H1 (cell line): ENCODE results near the gene CCDC71L. TPM values are rescaled to one million over a fixed set of nuclear protein-coding genes. Genes with fewer than 3 reads are reported as not detected.

ENCODE experiments used
- CBX8 ChIP-seq: fragments of 300-800, 300-1000 bp; sonication (generic); IDR thresholded peaks from 2 replicates; pipeline ENCODE4 v1.7.1; 2016; ENCODE audit warnings: low read depth, low read length, borderline replicate concordance
- CTBP2 ChIP-seq: IDR thresholded peaks from 2 replicates; pipeline ENCODE4 v1.7.0; 2011; ENCODE audit warnings: borderline replicate concordance, mild to moderate bottlenecking, moderate library complexity, mixed read lengths, low read length; ENCODE audit not compliant: insufficient read depth, insufficient read length
- EP300 ChIP-seq, 2 experiments: IDR thresholded peaks; 1 replicate in 1 of 2; 2 replicates in 1 of 2; pipeline ENCODE4 v1.6.1; 2011 to 2012; ENCODE audit warnings: low read depth in 2 of 2, low read length in 2 of 2, mild to moderate bottlenecking in 2 of 2, borderline replicate concordance in 1 of 2, inconsistent platforms in 1 of 2, moderate library complexity in 1 of 2
- HDAC6 ChIP-seq: IDR thresholded peaks from one replicate; pipeline ENCODE4 v1.7.1; 2012; ENCODE audit warnings: low read depth, mild to moderate bottlenecking, inconsistent platforms, low read length, moderate library complexity
- KDM4A ChIP-seq: IDR thresholded peaks from one replicate; pipeline ENCODE4 v1.7.1; 2012; ENCODE audit warnings: low read depth, mild to moderate bottlenecking, moderate library complexity, low read length, inconsistent platforms; ENCODE audit not compliant: severe bottlenecking
- KDM5A ChIP-seq: fragments of 200-600 bp; IDR thresholded peaks from 2 replicates; pipeline ENCODE4 v1.7.1; 2012; ENCODE audit warnings: mild to moderate bottlenecking, low read length, inconsistent platforms, mixed read lengths
- NANOG ChIP-seq: IDR thresholded peaks from 2 replicates; pipeline ENCODE4 v1.6.1; 2011; ENCODE audit warnings: low read length, low read depth, mild to moderate bottlenecking, inconsistent platforms; ENCODE audit not compliant: insufficient read depth, poor library complexity, severe bottlenecking
- POLR2A ChIP-seq, 2 experiments: IDR thresholded peaks; 1 replicate in 1 of 2; 2 replicates in 1 of 2; pipeline ENCODE4 v1.6.1; 2011; ENCODE audit warnings: low read depth in 2 of 2, low read length in 2 of 2, mild to moderate bottlenecking in 2 of 2; ENCODE audit errors: control extremely low read depth in 1 of 2
- POLR2AphosphoS5 ChIP-seq: IDR thresholded peaks from 2 replicates; pipeline ENCODE4 v1.6.1; 2011; ENCODE audit warnings: low read depth, low read length
- POU5F1 ChIP-seq: IDR thresholded peaks from 2 replicates; pipeline ENCODE4 v1.6.1; 2011; ENCODE audit warnings: low read depth, mild to moderate bottlenecking, low read length, moderate library complexity
- RXRA ChIP-seq: IDR thresholded peaks from 2 replicates; pipeline ENCODE4 v1.6.1; 2011; ENCODE audit warnings: low read depth, mild to moderate bottlenecking, low read length, moderate library complexity; ENCODE audit not compliant: insufficient read depth
- SIN3A ChIP-seq, 2 experiments: IDR thresholded peaks in 1 of 2; conservative IDR thresholded peaks in 1 of 2; 2 replicates each; pipeline ENCODE4 v1.6.1; 2011 to 2012; ENCODE audit warnings: low read length in 2 of 2, improper control_type of control experiment in 1 of 2, low read depth in 1 of 2, mild to moderate bottlenecking in 1 of 2
- SP1 ChIP-seq: IDR thresholded peaks from 2 replicates; pipeline ENCODE4 v1.6.1; 2011; ENCODE audit warnings: low read depth, low read length
- TAF1 ChIP-seq: IDR thresholded peaks from 2 replicates; pipeline ENCODE4 v1.6.1; 2011; ENCODE audit warnings: mild to moderate bottlenecking, low read depth, low read length
- TCF12 ChIP-seq: IDR thresholded peaks from 2 replicates; pipeline ENCODE4 v1.6.1; 2011; ENCODE audit warnings: low read depth, mild to moderate bottlenecking, low read length
- USF2 ChIP-seq: IDR thresholded peaks from 2 replicates; pipeline ENCODE4 v1.6.1; 2011; ENCODE audit warnings: low read length, improper control_type of control experiment
- YY1 ChIP-seq: IDR thresholded peaks from 2 replicates; pipeline ENCODE4 v1.6.1; 2011; ENCODE audit warnings: low read depth, mild to moderate bottlenecking, low read length
- ZNF274 ChIP-seq: IDR thresholded peaks from 2 replicates; pipeline ENCODE4 v1.7.0; 2012; ENCODE audit warnings: low read length, borderline replicate concordance; ENCODE audit errors: extremely low read depth
- polyA plus RNA-seq, 7 experiments: library from polyadenylated mRNA; depleted of rRNA in 3 of 7; stranded (reverse) in 5 of 7; unstranded in 2 of 7; fragments of >200 nt in 5 of 7; fragments of 200-250 nt in 2 of 7; gene quantifications; 1 replicate in 5 of 7; 2 replicates in 1 of 7; 4 replicates in 1 of 7; pipeline versions ENCODE4 v1.2.1 to v1.2.3, GENCODE V29; 2011 to 2013; ENCODE audit warnings: missing spikeins in 2 of 7, mixed read lengths in 2 of 7
- total RNA-seq: library from RNA; stranded (reverse); fragmentation: NEBNext Ultra II Directional; extraction: Animal tissue kit (Norgen Biotek cat#: 25700); gene quantifications from 2 replicates; pipeline ENCODE4 v1.2.1, GENCODE V29; 2021
- TF ChIP-seq, protein P1 (sequence below): IDR thresholded peaks from 2 replicates; pipeline ENCODE4 v1.6.1; 2012; ENCODE audit warnings: inconsistent platforms
- TF ChIP-seq, protein P2 (sequence below): IDR thresholded peaks from 2 replicates; pipeline ENCODE4 v1.6.1; 2011; ENCODE audit warnings: low read depth, mild to moderate bottlenecking, low read length; ENCODE audit not compliant: insufficient read depth

The CCDC71L gene
- total and polyA plus RNA-seq, 2 of the 8 experiments (the other 6 are each of a cell fraction or from before 2014, with no cell fraction given) = 12.5 to 16.7 TPM

- TF ChIP-seq SP1 (no peak), NANOG (no peak), CBX8 (no peak), RXRA (no peak), YY1 (peak; percentile 96), TAF1 (no peak; the same call in none of the 2 replicates), SIN3A (conservative IDR thresholded peaks at IDR 0.05 in 1 of 2, IDR thresholded peaks at IDR 0.05 in 1 of 2; ENCODE audit: low read depth in 1 of 2, low read length in 2 of 2) (no peak), POLR2A (IDR thresholded peaks at IDR 0.05; ENCODE audit: control extremely low read depth in 1 of 2, low read depth in 2 of 2, low read length in 2 of 2) (no peak; a peak in 2 of 3 replicates), KDM4A (peak; percentile 85), USF2 (no peak), HDAC6 (no peak), POLR2AphosphoS5 (no peak), POU5F1 (no peak), EP300 (IDR thresholded peaks at IDR 0.05; ENCODE audit: borderline replicate concordance in 1 of 2, low read depth in 2 of 2, low read length in 2 of 2) (no peak; a peak in 1 of 3 replicates), ZNF274 (no peak), CTBP2 (no peak), TCF12 (no peak), KDM5A (no peak)
- TF ChIP-seq, protein P1, sequence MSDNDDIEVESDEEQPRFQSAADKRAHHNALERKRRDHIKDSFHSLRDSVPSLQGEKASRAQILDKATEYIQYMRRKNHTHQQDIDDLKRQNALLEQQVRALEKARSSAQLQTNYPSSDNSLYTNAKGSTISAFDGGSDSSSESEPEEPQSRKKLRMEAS = peak; percentile 53; the same call in 1 of the 2 replicates
- TF ChIP-seq, protein P2, sequence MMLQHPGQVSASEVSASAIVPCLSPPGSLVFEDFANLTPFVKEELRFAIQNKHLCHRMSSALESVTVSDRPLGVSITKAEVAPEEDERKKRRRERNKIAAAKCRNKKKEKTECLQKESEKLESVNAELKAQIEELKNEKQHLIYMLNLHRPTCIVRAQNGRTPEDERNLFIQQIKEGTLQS = no peak
Observed at GRCh38 chr7:106660862-106661720, at the start of gene CCDC71L (continued).
